HL-60 (cell line): ENCODE results near the gene PTPRG.

Experiments
- GABPA ChIP-seq: IDR thresholded peaks from 2 replicates; pipeline ENCODE4 v1.6.1; 2012; ENCODE audit warnings: low read depth
- POLR2AphosphoS5 ChIP-seq: IDR thresholded peaks from 2 replicates; pipeline ENCODE4 v1.6.1; 2012; ENCODE audit warnings: low read depth
- SPI1 ChIP-seq: IDR thresholded peaks from 2 replicates; pipeline ENCODE4 v1.6.1; 2012; ENCODE audit warnings: low read depth, mild to moderate bottlenecking, borderline replicate concordance
- TF ChIP-seq, protein P1 (sequence below): IDR thresholded peaks from one replicate; pipeline ENCODE4 v1.5.1; 2011; ENCODE audit warnings: low read length, control low read depth, inconsistent platforms; ENCODE audit not compliant: insufficient read depth
- TF ChIP-seq, protein P2 (sequence below): IDR thresholded peaks from 2 replicates; pipeline ENCODE4 v1.6.1; 2012; ENCODE audit warnings: low read depth; ENCODE audit not compliant: insufficient replicate concordance

DNA sequence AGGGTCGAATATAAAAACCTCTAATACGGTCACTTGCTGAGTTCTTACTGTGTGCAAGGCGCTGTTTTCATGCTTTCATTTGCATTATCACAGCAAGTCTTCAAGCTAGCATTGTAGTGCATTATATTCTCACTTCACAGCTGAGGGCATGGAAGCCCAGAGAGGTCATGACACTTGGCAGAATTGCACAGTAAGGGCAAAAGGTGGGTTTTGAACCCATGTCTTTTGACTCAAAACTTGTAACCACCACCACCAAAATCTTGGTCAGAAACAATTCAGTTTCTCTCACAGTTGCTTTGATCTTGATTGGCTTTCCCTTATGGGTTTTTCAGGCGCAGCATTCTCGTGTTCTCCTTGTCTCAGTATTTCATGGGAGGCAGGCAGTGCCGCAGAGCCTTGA is 371.1 kb downstream of the PTPRG start:
- TF ChIP-seq, protein P1, sequence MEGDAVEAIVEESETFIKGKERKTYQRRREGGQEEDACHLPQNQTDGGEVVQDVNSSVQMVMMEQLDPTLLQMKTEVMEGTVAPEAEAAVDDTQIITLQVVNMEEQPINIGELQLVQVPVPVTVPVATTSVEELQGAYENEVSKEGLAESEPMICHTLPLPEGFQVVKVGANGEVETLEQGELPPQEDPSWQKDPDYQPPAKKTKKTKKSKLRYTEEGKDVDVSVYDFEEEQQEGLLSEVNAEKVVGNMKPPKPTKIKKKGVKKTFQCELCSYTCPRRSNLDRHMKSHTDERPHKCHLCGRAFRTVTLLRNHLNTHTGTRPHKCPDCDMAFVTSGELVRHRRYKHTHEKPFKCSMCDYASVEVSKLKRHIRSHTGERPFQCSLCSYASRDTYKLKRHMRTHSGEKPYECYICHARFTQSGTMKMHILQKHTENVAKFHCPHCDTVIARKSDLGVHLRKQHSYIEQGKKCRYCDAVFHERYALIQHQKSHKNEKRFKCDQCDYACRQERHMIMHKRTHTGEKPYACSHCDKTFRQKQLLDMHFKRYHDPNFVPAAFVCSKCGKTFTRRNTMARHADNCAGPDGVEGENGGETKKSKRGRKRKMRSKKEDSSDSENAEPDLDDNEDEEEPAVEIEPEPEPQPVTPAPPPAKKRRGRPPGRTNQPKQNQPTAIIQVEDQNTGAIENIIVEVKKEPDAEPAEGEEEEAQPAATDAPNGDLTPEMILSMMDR = no peak
- TF ChIP-seq, protein P2, sequence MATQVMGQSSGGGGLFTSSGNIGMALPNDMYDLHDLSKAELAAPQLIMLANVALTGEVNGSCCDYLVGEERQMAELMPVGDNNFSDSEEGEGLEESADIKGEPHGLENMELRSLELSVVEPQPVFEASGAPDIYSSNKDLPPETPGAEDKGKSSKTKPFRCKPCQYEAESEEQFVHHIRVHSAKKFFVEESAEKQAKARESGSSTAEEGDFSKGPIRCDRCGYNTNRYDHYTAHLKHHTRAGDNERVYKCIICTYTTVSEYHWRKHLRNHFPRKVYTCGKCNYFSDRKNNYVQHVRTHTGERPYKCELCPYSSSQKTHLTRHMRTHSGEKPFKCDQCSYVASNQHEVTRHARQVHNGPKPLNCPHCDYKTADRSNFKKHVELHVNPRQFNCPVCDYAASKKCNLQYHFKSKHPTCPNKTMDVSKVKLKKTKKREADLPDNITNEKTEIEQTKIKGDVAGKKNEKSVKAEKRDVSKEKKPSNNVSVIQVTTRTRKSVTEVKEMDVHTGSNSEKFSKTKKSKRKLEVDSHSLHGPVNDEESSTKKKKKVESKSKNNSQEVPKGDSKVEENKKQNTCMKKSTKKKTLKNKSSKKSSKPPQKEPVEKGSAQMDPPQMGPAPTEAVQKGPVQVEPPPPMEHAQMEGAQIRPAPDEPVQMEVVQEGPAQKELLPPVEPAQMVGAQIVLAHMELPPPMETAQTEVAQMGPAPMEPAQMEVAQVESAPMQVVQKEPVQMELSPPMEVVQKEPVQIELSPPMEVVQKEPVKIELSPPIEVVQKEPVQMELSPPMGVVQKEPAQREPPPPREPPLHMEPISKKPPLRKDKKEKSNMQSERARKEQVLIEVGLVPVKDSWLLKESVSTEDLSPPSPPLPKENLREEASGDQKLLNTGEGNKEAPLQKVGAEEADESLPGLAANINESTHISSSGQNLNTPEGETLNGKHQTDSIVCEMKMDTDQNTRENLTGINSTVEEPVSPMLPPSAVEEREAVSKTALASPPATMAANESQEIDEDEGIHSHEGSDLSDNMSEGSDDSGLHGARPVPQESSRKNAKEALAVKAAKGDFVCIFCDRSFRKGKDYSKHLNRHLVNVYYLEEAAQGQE = no peak
- TF ChIP-seq GABPA (no peak), SPI1 (no peak), POLR2AphosphoS5 (no peak)
